ENCODE data around the gene CEP164. TPM values are rescaled to one million over a fixed set of nuclear protein-coding genes. Genes with fewer than 3 reads are reported as not detected.

CEP164 gene
- total RNA-seq, 1 donor from 2014 or later, result 49.3 TPM

GRCh38 chr11:117420598-117420997 lies 92.9 kb downstream of the CEP164 start:
- no peak for DNase-seq (ENCODE audit: low spot score)

GRCh38 chr11:117421041-117421440 lies 93.4 kb downstream of the CEP164 start:
- DNase-seq (ENCODE audit: low spot score), result no peak

- no peak for DNase-seq (ENCODE audit: low spot score)
These were observed 93.8 kb downstream of the CEP164 start for GRCh38 chr11:117421476-117421875.

- DNase-seq (ENCODE audit: low spot score), result no peak
These were observed 95.5 kb downstream of the CEP164 start for GRCh38 chr11:117423046-117423575.

GRCh38 chr11:117424781-117425180 lies 97.1 kb downstream of the CEP164 start:
- DNase-seq (ENCODE audit: low spot score), result no peak

GRCh38 chr11:117425679-117426296 lies 98.1 kb downstream of the CEP164 start:
- no peak for DNase-seq (ENCODE audit: low spot score)

GRCh38 chr11:117426297-117426685 lies 98.6 kb downstream of the CEP164 start:
- peak; percentile 75 for DNase-seq (ENCODE audit: low spot score)

- DNase-seq (ENCODE audit: low spot score), result no peak
These were observed 99.3 kb downstream of the CEP164 start for GRCh38 chr11:117426941-117427340.

GRCh38 chr11:117427356-117427874 lies 99.8 kb downstream of the CEP164 start:
- DNase-seq (ENCODE audit: low spot score), result no peak

- no peak for DNase-seq (ENCODE audit: low spot score)
These were observed 100.7 kb downstream of the CEP164 start for GRCh38 chr11:117428186-117428855.

- no peak for DNase-seq (ENCODE audit: low spot score)
These were observed 101.2 kb downstream of the CEP164 start for GRCh38 chr11:117428856-117429229.

- DNase-seq (ENCODE audit: low spot score), result no peak
These were observed 102.8 kb downstream of the CEP164 start for GRCh38 chr11:117430293-117430955.

GRCh38 chr11:117431436-117431835 lies 103.8 kb downstream of the CEP164 start:
- no peak for DNase-seq (ENCODE audit: low spot score)

- DNase-seq (ENCODE audit: low spot score), result no peak
These were observed 106.1 kb downstream of the CEP164 start for GRCh38 chr11:117433717-117434116.

- no peak for DNase-seq (ENCODE audit: low spot score)
These were observed 106.8 kb downstream of the CEP164 start for GRCh38 chr11:117434481-117434880.

- DNase-seq (ENCODE audit: low spot score), result no peak
These were observed 107.7 kb downstream of the CEP164 start for GRCh38 chr11:117435326-117435725.

GRCh38 chr11:117437041-117437790 lies 109.6 kb downstream of the CEP164 start:
- DNase-seq (ENCODE audit: low spot score), result no peak

GRCh38 chr11:117437791-117438130 lies 110.1 kb downstream of the CEP164 start:
- no peak for DNase-seq (ENCODE audit: low spot score)

GRCh38 chr11:117438371-117439000 lies 110.8 kb downstream of the CEP164 start:
- DNase-seq (ENCODE audit: low spot score), result no peak

GRCh38 chr11:117439256-117439655 lies 111.6 kb downstream of the CEP164 start:
- DNase-seq (ENCODE audit: low spot score), result no peak

- DNase-seq (ENCODE audit: low spot score), result no peak
These were observed 112.6 kb downstream of the CEP164 start for GRCh38 chr11:117440258-117440657.

Data from ureter (tissue), 1 donor.